Activated CD4-positive, alpha-beta T cell treated with anti-CD3 and anti-CD28 coated beads, Interleukin-2, amount 50 U/mL, for 48 hours (primary cell): ENCODE data around the gene VNN1.
"Not testable (repeated sequence)": the region's sequence is repeated elsewhere in the genome, so short reads cannot be mapped to it uniquely, and the experiment has no call there.

Source experiments
- DNase-seq, 2 experiments: peaks; one replicate each; pipeline ENCODE4 v3.0.0-alpha.2; 2020

The VNN1 gene

DNA sequence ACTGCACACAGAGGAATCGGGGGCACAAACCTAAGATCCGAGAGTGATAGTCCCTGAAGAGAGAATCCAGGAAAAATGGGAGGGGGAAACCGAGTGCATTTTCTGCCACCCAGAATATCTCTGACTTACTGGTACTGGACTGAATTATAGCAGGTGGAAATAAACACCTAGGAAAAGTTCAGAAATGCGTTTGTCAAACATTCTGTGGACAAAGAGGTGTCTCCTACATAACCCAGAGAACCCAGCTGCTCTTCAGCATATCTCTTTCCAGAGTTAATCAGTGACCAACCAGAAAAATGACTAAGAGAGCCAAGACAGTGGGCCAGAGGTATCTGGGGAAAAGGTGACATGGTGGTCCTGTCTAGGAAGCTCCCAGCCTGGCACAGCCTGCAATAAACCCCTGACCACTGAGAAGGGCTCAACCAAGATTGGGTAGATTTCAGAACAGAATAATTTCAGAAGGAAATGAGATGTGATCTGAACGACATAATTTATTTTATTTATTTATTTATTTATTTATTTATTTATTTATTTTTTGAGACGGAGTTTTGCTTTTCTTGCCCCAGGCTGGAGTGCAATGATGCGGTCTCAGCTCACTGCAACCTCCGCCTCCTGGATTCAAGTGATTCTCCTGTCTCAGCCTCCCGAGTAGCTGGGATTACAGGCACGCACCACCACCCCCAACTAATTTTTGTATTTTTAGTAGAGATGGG is 6.0 kb upstream of the VNN1 start:
- DNase-seq = no peak

DNA sequence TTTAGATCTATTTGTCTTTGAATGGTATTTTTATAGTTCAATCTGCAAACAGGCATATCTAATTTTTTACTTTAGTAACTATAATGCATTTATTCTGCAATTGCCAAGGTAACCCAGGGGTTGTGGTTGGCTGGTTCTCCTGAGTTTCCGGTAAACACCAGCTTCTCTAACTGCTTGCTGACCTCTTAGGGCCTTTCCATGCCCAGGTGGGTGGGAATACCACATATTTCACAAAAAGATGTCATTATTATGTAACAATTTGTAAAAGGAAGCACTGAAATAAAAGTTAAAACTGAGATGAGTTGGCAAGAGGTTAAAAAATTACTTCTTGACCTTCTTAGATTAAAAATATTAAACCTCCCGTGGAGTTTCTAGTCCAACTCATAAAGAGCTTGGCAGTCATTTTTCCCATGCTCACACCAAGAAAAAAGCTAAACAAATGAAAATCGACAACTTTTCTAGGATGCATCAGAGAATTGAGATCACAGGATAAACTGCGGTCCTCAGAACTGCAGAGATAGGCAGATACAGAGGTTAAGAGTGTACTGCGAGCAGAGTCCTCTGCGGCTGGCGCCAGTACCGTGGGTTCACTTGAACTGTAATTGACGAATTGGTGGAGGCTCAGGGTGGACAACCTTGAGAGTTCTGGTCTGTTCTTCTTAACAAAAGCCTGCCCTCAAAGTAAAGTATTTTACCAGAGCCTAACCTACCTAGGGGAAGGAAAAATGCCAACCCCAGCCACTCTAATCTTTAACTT is 2.2 kb upstream of the VNN1 start:
- DNase-seq = no peak

DNA sequence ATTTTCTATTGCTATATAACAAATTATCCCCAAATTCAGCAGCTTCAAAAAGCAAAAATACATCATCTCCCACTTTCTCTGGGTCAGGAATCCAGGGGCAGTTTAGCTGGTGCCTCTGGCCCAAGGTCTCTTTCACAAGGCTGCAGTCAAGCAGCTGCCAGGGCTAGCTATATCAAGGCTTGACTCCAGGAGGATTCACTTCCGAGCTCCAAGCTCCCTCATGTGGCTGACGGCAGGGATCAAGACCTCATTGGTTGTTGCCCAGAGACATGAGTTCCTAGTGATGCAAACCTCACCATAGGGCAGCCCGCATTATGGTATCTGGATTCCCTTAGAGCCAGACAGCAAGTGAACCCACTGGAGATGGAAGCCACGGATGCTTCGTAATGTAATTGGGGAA is 1.3 kb upstream of the VNN1 start:
- DNase-seq = no peak

DNA sequence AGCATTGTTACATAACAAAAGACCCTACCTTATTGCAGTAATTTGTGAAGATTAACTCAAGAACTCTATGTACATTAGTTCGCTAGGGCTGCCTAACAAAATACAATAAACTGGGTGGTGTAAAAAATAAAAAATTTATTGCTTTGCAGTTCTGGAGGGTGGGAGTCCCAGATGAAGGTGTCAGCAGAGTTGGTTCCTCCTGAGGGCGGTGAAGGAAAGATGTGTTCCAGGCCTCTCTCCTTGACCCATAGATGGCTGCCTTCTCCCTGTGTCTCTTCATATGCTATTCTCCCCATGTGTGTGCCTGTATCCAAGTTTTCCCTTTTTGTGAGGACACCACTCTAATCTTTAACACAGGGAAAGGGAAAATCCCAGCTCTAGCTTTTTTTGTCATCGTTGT is 305 bp upstream of the VNN1 start:
- DNase-seq = no peak

- no peak for DNase-seq
These were observed 1.5 kb downstream of the VNN1 start for GRCh38 chr6:132712366-132712765.

- DNase-seq = no peak
These were observed 5.1 kb downstream of the VNN1 start for GRCh38 chr6:132708771-132709170.

DNA sequence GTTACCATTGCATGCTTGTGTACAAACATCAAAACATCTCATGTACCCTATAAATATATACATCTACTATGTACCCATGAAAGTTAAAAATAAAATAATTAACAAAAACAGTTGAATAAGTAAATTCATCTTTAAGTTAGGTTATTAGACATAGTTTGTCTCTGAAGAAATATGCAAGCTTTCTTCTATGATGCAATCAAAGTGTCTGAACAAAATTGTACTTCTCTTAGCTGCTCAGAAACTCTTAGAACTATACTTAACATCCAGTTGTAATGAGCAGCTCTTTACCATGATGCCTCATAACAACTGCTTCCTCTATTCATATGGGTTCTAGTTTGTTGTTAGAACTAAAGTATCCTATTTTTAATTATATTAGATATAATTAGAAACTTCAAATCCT is 5.9 kb downstream of the VNN1 start:
- DNase-seq = no peak

- DNase-seq = not testable (repeated sequence)
These were observed 7.1 kb downstream of the VNN1 start for GRCh38 chr6:132706756-132707155.

- DNase-seq = no peak
These were observed 9.9 kb downstream of the VNN1 start for GRCh38 chr6:132703936-132704335.

GRCh38 chr6:132698608-132699007 is 15.2 kb downstream of the VNN1 start:
- no peak for DNase-seq

DNA sequence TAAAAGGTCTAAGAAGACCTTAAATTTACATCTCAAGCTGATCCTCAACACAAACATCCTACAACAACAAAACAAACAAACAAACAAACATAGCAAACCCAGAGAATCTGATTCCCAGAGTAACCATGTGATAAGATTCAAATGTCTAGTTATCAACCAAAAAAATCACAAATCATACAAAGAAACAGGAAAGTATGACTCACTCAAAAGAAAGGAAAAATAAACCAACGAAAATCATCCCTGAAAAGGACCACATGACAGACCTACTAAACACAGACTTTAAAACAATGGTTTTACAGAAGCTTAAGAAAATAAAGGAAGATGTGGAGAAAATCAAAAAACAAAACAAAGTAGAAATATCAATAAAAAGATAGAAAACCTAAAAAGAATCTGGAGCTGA is 18.1 kb downstream of the VNN1 start:
- DNase-seq = no peak

DNA sequence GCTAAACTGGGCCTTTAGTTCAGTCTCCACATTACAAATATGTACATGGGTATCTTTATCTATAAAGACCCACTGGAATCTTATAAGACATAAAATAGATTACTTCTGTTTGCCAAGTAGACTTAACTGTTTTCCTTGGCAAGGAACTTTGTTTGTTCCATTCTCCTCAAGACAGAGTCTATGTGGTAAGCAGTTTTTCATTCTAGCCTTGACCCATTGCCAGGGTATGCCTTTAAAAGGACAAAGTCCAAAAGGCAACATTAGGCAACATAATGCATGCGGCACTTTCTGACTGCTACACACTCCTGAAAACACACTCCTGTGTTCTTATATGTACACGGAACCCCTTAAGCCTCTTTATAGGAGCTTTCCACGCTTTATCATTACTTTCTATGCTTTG is 20.4 kb downstream of the VNN1 start:
- DNase-seq = no peak

DNA sequence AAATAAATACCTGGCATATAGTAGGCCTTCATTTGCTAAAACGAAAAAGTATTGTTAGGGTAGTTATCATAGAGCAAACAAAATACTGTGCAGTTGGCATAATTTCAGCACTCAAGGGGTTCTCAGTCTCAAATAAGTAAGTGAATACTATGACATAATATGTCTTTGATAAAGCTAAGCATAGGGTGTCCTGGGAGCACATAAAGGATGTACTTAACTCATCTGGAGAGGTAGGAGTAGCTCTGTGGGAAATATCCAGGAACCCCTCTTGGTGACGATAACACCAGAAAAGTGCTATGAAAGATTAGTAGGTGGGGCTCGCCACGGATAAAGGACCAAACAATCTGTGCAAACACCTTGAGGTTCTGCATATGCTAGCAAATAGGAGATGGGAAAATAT is 23.2 kb downstream of the VNN1 start:
- DNase-seq = no peak

DNA sequence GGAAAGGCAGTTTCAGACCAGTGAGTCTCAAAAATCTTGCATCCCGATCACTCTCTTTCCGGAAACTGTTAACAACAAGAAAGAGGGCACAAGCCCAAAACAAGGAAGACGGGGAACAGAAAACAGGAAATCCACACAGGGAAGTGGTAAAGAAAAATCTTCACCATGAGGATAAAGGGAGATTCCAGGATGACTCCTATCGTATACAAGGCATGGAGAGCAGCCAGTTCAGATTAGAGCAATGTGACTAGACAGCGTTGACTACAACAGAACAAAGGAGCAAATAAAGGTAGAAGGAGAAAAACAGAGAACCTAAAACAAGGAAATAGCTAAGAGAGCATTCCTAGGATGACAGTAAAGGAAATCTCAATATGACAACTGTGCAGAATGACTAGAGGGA is 26.5 kb downstream of the VNN1 start:
- DNase-seq = no peak

GRCh38 chr6:132686531-132686930 is 27.3 kb downstream of the VNN1 start:
- DNase-seq = no peak

DNA sequence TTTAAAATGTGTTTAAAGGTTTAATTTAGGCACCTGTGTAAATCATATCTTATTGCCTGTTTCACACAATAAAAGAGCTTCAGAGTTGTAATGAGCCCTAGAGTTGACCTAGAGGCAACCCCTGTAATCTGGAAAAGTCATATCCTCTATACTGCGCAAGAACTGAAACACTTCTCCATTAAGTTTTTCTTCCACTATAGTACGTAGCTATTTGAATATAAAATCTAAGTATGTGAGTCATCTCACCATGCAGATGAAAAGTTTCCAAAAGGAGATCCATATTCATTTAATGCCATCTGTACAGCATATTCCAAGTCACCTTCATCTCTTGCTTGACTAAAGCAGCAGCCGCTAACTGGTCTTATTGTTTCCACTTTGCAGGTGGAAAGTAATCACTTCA is 28.8 kb downstream of the VNN1 start:
- no peak for DNase-seq

GRCh38 chr6:132684272-132684671 is 29.6 kb downstream of the VNN1 start:
- no peak for DNase-seq

- DNase-seq = no peak
These were observed 30.3 kb downstream of the VNN1 start for GRCh38 chr6:132683543-132683942.

DNA sequence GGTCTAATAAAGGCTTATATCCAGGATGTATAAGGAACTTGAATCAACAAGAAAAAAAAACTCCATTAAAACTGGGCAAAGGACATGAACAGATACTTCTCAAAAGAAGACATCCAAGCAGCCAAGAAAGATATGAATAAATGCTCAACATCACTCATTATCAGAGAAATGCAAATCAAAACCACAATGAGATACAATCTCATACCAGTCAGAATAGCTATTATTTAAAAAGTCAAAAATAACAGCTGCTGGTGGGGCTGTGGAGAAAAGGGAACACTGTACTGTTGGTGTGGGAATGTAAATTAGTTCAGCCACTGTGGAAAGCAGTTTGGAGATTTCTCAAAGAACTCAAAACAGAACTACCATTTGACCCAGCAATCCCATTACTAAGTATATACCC is 34.8 kb downstream of the VNN1 start:
- not testable (repeated sequence) for DNase-seq

- no peak for DNase-seq
These were observed 38.1 kb downstream of the VNN1 start for GRCh38 chr6:132675749-132676148.

- no peak for DNase-seq
These were observed 38.9 kb downstream of the VNN1 start for GRCh38 chr6:132675002-132675401.

- no peak for DNase-seq
These were observed 40.3 kb downstream of the VNN1 start for GRCh38 chr6:132673376-132674094.

GRCh38 chr6:132671295-132671694 is 42.6 kb downstream of the VNN1 start:
- DNase-seq = no peak

DNA sequence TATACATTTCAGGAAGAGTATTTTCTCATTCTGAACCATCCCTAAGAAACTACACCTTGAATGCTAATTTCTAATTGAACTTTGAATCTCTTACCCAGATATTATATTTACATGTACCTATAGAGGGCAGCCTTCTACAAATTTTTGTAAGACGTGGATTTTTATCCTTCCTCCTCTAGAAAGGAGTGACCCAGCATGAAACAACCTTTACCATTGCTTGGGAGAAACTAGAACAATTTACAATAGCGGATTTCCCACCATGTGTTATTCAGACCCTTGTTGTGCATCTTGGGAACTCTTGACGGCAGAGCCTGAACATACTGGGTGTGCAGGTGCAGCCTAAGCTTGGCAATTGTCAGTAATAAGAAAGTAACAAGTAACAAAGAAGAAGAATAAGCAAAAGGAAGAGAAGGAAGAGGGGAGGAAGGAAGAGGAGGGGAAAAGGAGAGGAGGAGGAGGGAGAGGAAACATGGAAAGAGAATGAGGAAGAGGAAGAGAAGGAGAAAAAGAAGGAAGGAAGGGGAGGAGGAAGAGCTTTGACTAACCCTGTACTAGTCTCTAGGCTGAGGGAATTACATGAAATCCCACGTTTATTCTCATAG is 44.1 kb downstream of the VNN1 start:
- no peak for DNase-seq
